ENCODE results near the gene GRIN1. TPM values are rescaled to one million over a fixed set of nuclear protein-coding genes. Genes with fewer than 3 reads are reported as not detected.
"Not testable (repeated sequence)": the region's sequence is repeated elsewhere in the genome, so short reads cannot be mapped to it uniquely, and the experiment has no call there.

GRIN1 gene
- total RNA-seq, 1 experiment from 2014 or later: not detected

DNA sequence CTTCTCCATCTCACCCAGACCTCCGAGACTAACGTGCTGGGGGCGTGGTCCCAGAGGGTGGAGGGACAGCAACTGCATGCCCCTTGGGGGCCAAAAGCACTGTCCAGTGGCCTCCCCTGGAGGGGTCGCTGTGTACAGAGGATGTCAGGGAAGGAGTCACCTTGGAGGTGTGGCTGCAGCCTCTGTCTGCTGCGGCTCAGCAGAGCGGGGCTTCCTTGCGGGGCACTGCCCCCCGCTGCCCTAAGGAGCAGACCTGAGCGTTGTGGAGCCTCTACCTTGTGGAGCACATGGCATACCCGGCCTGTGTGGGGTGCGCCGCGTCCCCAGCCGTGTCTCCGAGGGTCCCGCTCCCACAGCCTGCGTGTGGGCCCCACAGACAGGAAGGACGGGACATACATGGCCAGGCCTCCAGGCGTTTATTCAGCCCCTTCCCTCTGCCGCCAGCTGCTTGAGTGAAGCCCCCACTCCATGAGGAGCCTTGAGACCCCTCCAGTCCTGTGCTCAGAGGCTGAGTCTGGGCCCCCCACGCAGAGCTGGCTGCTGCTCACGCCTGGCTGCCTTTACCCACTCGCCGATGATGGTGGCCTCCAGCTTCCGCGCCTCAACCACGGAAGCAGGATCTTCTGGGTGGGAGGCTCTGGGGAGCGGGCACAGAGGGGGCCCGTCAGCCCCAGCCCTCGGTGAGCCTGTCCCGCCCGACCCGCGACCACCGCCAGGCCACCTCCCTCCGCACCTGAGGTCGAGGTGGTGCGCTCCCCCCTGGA is 28.6 kb upstream of the GRIN1 start:
- DNase-seq (ENCODE audit: low read depth): no peak
- in situ Hi-C loops (cut with HindIII; ENCODE audit: low pct_unique_long_range_greater_than_20kb, low sequenced_read_pairs): no loop called here

DNA sequence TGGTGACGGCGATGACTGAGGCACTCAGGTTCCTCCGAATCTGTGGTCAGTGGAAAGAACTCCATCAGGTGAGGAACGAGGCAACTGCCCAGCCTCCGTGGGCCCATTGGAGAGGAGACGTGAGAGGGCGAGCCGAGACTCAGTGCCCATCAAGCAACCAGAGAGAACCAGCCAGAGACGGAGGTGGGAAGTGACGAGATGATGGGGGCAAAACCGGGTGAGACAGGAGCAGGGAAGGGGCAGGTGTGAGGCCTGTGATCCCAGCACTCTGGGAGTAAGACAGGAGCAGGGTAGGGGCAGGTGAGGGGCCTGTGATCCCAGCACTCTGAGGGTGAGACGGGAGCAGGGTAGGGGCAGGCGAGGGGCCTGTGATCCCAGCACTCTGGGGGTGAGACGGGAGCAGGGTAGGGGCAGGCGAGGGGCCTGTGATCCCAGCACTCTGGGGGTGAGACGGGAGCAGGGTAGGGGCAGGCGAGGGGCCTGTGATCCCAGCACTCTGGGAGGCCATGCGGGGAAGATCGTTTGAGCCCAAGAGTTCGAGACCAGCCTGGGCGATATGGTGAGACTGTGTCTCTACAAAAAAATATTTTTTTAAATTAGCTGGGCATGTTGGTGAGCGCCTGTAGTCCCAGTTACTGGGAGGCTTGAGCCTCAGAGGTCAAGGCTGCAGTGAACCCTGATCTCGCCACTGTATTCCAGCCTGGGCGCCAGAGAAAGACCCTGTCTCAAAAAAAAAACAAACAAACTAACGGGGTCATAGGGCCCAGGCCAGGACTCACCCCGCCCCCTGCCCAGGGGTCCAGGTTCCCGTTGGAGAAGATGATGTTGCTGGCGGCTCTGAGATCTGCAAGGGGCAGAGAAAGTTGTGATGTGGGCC is 27.8 kb upstream of the GRIN1 start:
- in situ Hi-C loops (cut with HindIII; ENCODE audit: low pct_unique_long_range_greater_than_20kb, low sequenced_read_pairs): no loop called here
- no peak for DNase-seq (ENCODE audit: low read depth)

DNA sequence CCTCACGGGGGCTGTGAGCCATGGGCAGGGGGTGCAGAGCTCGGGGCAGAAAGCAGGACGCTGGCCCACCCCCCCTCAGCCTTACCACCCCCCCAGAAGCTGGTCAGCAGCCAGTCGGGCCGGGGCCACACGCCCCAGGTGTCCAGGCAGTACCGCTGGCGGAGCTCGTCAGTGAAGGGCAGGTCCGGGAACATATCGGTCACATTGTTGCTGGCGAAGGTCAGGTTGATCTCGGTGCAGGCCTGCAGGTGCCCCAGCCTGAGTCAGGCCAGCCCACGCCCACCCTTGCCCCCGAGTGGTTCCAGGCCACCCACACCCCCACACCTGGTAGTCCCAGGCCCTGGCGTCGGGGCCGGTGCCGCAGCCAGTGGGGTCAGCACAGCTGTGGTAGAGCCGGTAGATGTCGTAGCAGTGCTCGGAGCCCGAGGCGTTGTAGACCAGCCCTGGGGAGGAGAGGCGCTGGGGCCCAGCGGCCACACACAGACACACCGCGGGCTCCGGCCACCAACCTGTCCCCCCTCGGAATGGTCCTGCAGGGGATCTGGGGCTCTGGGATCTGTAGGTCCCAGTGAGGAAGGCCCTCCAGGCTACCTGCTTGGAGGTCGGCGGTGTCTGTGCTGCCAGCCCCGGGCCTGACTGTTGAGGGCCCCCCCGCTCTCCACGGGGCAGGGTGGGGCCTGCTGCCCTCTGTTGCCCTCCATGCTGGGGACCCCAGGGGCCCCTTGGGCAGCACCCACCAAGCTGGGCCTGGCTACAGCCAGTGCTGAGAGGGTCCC is 27.0 kb upstream of the GRIN1 start:
- in situ Hi-C loops (cut with HindIII; ENCODE audit: low pct_unique_long_range_greater_than_20kb, low sequenced_read_pairs): no loop called here
- no peak for DNase-seq (ENCODE audit: low read depth)

DNA sequence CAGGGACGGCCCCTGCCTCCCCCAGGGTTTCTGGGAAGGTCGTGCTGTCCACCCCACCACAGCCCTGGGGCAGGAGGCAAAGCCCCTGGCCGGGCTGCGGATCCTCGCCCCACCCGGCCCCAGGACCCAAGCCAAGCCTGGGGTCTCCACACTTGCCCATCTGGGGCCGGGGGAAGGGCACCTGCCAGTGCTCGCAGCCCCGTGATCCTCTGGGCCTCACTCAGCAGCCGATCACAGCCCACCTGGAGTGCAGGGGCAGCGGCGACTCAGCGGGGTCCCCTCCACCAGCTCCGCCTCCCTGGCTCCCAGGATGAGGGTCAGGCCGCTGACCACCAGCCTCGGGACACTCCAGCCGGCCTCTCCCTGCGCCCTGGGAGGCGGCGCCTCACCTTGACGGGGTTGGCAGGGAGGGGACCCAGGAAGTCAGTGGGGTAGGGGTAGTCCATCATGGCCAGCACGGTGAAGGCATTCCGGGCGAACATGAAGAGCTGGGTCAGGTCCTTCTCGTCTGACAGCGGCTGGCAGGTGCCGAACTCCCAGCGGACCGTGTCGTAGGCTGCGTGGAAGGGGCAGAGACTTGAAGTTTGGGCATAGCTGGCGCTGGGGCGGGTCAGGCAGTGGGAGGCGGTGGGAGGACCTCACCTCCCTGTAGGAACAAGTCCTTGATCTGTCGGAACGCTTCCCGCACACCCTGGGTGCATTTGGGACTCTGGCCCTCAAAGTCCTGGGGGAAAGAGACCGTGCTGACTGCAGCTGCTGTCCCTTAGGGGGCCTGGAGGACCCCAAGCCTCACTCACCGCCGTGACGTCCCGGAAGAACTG is 26.2 kb upstream of the GRIN1 start:
- in situ Hi-C loops (cut with HindIII; ENCODE audit: low pct_unique_long_range_greater_than_20kb, low sequenced_read_pairs): no loop called here

DNA sequence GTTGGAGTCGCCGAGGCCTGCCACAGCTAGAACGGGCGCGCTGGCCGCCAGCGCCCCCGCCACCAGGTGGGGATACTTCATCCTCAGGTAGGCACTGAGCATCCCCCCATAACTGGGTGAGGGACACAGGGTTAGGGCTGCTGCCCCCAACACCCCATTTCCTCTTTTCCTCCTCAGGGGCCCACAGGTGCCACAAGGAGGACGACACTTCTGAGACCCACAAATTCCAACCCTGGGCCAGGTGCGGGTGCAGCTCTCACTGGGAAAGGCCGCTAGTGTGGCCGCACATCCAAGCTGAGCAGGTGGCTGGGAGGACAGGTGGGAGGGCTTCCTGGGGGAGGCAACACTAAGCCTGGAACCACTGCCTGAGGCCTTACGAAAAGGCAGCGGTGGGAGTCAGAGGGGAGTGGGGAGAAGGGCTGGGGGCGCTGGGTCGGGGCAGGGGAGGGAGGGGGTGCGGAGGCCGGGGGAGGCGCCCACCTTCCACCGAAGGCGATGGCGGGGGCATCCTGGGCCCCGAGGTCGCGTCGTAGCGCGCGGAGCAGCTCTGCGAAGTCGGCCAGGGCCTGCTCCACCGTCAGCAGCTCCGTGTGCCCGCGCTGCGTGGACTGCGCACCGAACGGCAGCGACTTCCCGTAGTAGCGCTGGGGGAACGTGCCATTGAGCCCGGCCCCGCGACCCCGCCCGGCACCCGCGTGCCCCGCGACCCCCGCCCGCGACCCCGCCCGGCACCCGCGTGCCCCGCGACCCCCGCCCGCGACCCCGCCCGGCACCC is 25.4 kb upstream of the GRIN1 start:
- in situ Hi-C loops (cut with HindIII; ENCODE audit: low pct_unique_long_range_greater_than_20kb, low sequenced_read_pairs): no loop called here
- no peak for DNase-seq (ENCODE audit: low read depth)

More for the DNA sequence above, 26.2 kb upstream of the GRIN1 start:
- DNase-seq (ENCODE audit: low read depth): no peak

DNA sequence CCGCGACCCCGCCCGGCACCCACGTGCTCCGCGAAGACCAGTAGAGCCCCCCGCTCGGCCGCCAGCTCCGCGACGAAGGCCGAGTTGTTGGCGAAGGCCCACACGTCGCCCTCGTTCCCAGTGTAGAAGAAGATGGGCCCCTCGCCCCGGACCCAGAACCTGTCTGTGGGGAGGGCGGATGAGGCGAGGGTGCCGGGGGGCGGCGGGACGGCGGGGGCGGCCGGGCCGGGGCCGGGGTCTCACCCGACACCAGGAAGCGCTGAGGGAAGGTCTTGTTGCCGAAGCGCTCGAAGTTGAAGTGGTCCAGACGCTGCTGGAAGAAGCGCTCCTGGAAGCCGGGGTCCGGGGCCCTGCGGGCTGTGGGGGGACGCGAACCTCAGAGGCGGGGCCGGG is 24.7 kb upstream of the GRIN1 start:
- in situ Hi-C loops (cut with HindIII; ENCODE audit: low pct_unique_long_range_greater_than_20kb, low sequenced_read_pairs): no loop called here
- no peak for DNase-seq (ENCODE audit: low read depth)

GRCh38 chr9:137114613-137115393 is 24.2 kb upstream of the GRIN1 start, which contains the start of gene DPP7:
TSS of gene DPP7 (minus strand) at chr9:137114733. CDS start at chr9:137114713, 20 bp downstream.
- DNase-seq (ENCODE audit: low read depth): peak; percentile 52
- in situ Hi-C loops (cut with HindIII; ENCODE audit: low pct_unique_long_range_greater_than_20kb, low sequenced_read_pairs): no loop called here

GRCh38 chr9:137115394-137116026 is 23.4 kb upstream of the GRIN1 start:
- DNase-seq (ENCODE audit: low read depth): no peak
- in situ Hi-C loops (cut with HindIII; ENCODE audit: low pct_unique_long_range_greater_than_20kb, low sequenced_read_pairs): no loop called here

- in situ Hi-C loops (cut with HindIII; ENCODE audit: low pct_unique_long_range_greater_than_20kb, low sequenced_read_pairs): no loop called here
- no peak for DNase-seq (ENCODE audit: low read depth)
Measured at GRCh38 chr9:137116027-137116507, 22.9 kb upstream of the GRIN1 start.

- no peak for DNase-seq (ENCODE audit: low read depth)
- in situ Hi-C loops (cut with HindIII; ENCODE audit: low pct_unique_long_range_greater_than_20kb, low sequenced_read_pairs): no loop called here
Measured at GRCh38 chr9:137116728-137117127, 22.2 kb upstream of the GRIN1 start.

GRCh38 chr9:137117269-137117731 is 21.7 kb upstream of the GRIN1 start:
- no peak for DNase-seq (ENCODE audit: low read depth)
- in situ Hi-C loops (cut with HindIII; ENCODE audit: low pct_unique_long_range_greater_than_20kb, low sequenced_read_pairs): no loop called here

DNA sequence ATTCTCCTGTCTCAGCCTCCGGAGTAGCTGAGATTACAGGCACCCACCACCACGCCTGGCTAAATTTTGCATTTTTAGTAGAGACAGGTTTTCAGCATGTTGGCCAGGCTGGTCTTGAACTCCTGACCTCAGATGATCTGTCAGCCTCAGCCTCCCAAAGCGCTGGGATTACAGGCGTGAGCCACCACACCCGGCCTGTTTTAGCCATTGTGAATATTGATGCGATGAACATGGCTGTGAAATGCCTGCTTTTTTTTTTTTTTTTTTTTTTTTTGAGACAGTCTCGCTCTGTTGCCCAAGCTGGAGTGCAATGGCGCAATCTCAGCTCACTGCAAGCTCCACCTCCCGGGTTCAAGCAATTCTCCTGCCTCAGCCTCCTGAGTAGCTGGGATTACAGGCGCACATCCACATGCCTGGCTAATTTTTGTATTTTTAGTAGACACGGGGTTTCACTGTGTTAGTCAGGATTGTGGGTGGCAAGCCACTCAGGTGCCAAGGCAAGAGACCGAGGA is 20.8 kb upstream of the GRIN1 start:
- DNase-seq (ENCODE audit: low read depth); in situ Hi-C loops (cut with HindIII; ENCODE audit: low pct_unique_long_range_greater_than_20kb, low sequenced_read_pairs): not testable (repeated sequence)

GRCh38 chr9:137121927-137122795 is 16.8 kb upstream of the GRIN1 start:
- DNase-seq (ENCODE audit: low read depth); in situ Hi-C loops (cut with HindIII; ENCODE audit: low pct_unique_long_range_greater_than_20kb, low sequenced_read_pairs): not testable (repeated sequence)

DNA sequence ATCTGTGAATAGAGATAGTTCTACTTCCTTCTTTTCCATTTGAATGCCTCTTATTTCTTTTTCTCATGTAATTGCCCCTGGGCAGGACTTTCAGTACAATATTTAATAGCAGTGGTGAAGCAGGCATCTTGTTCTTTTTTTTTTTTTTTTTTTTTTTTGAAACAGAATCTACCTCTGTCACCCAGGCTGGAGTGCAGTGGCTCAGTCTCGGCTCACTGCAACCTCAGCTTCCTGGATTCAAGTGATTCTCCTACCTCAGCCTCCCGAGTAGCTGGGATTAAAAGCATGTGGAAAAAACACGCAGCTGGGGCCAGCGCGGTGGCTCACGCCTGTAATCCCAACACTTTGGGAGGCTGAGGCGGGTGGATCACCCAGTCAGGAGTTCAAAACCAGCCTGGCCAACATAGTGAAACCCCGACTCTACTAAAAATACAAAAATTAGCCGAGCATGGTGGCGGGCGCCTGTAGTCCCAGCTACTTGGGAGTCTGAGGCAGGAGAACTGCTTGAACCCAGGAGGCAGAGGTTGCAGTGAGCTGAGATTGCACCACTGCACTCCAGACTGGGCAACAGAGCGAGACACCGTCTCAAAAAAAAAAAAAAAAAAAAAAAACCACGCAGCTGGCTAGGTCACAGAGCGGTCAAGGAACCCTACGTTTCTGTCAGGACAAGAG is 16.0 kb upstream of the GRIN1 start:
- DNase-seq (ENCODE audit: low read depth): peak; percentile 23
- in situ Hi-C loops (cut with HindIII; ENCODE audit: low pct_unique_long_range_greater_than_20kb, low sequenced_read_pairs): not testable (repeated sequence)

Data from Caki2 (cell line).